ENCODE results near the gene MYO18A.

MYO18A gene

GRCh38 chr17:29138971-29139691, 41.1 kb downstream of the MYO18A start:
- Histone ChIP-seq H3K27me3 (ENCODE audit: insufficient read depth, poor library complexity, severe bottlenecking) (no peaks in the 10 kb centered on the region), H3K27ac (replicated peaks) (peak overlapping the region; percentile 82), H3K4me3 (replicated peaks; ENCODE audit: insufficient read depth, low read length) (peak overlapping the region; percentile 63)
- peak; percentile 86 to 92 for DNase-seq (ENCODE audit: low read depth in 1 of 2, low spot score in 1 of 2)
- TF ChIP-seq POLR2AphosphoS5 (IDR thresholded peaks at IDR 0.05; ENCODE audit: low read depth) (peak; percentile 84), SPI1 (IDR thresholded peaks at IDR 0.05; ENCODE audit: borderline replicate concordance, low read depth) (peak; percentile 50; the same call in 1 of the 2 replicates), GABPA (IDR thresholded peaks at IDR 0.05; ENCODE audit: low read depth) (peak; percentile 46; the same call in 1 of the 2 replicates), REST (IDR thresholded peaks at IDR 0.05; ENCODE audit: insufficient replicate concordance, low read depth) (peak; percentile 7)
- TF ChIP-seq, protein P1, sequence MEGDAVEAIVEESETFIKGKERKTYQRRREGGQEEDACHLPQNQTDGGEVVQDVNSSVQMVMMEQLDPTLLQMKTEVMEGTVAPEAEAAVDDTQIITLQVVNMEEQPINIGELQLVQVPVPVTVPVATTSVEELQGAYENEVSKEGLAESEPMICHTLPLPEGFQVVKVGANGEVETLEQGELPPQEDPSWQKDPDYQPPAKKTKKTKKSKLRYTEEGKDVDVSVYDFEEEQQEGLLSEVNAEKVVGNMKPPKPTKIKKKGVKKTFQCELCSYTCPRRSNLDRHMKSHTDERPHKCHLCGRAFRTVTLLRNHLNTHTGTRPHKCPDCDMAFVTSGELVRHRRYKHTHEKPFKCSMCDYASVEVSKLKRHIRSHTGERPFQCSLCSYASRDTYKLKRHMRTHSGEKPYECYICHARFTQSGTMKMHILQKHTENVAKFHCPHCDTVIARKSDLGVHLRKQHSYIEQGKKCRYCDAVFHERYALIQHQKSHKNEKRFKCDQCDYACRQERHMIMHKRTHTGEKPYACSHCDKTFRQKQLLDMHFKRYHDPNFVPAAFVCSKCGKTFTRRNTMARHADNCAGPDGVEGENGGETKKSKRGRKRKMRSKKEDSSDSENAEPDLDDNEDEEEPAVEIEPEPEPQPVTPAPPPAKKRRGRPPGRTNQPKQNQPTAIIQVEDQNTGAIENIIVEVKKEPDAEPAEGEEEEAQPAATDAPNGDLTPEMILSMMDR (IDR thresholded peaks at IDR 0.05; ENCODE audit: insufficient read depth, low read length): no peak

GRCh38 chr17:29138184-29138955, 41.8 kb downstream of the MYO18A start:
- H3K27me3 ChIP-seq (ENCODE audit: insufficient read depth, poor library complexity, severe bottlenecking): no peaks in the 10 kb centered on the region
- TF ChIP-seq SPI1 (IDR thresholded peaks at IDR 0.05; ENCODE audit: borderline replicate concordance, low read depth): no peak
- no peak for TF ChIP-seq POLR2AphosphoS5 (IDR thresholded peaks at IDR 0.05; ENCODE audit: low read depth)
- TF ChIP-seq, protein P1 (IDR thresholded peaks at IDR 0.05; ENCODE audit: insufficient read depth, low read length): no peak
- TF ChIP-seq REST (IDR thresholded peaks at IDR 0.05; ENCODE audit: insufficient replicate concordance, low read depth): no peak
- TF ChIP-seq GABPA (IDR thresholded peaks at IDR 0.05; ENCODE audit: low read depth): no peak
- no peak for DNase-seq (ENCODE audit: low read depth in 1 of 2, low spot score in 1 of 2)
- H3K27ac ChIP-seq (replicated peaks): peak overlapping the region; percentile 82
- H3K4me3 ChIP-seq (replicated peaks; ENCODE audit: insufficient read depth, low read length): peak overlapping the region; percentile 63

- TF ChIP-seq SPI1 (IDR thresholded peaks at IDR 0.05; ENCODE audit: borderline replicate concordance, low read depth) (no peak), POLR2AphosphoS5 (IDR thresholded peaks at IDR 0.05; ENCODE audit: low read depth) (no peak), GABPA (IDR thresholded peaks at IDR 0.05; ENCODE audit: low read depth) (no peak), REST (IDR thresholded peaks at IDR 0.05; ENCODE audit: insufficient replicate concordance, low read depth) (no peak)
- TF ChIP-seq, protein P1 (IDR thresholded peaks at IDR 0.05; ENCODE audit: insufficient read depth, low read length): no peak
- H3K4me3 ChIP-seq (replicated peaks; ENCODE audit: insufficient read depth, low read length): no peak overlapping the region
- peak overlapping the region; percentile 82 for H3K27ac ChIP-seq (replicated peaks)
- no peaks in the 10 kb centered on the region for H3K27me3 ChIP-seq (ENCODE audit: insufficient read depth, poor library complexity, severe bottlenecking)
- no peak for DNase-seq (ENCODE audit: low read depth in 1 of 2, low spot score in 1 of 2)
These were observed 43.0 kb downstream of the MYO18A start for GRCh38 chr17:29136998-29137730.
